ENCODE data around the gene AKAP13.

Gene AKAP13

GRCh38 chr15:85745023-85745422 lies 364.6 kb downstream of the AKAP13 start:
- H3K27ac ChIP-seq, result no peak overlapping the region
- H3K4me2 ChIP-seq, result no peak overlapping the region
- H3K9ac ChIP-seq, result no peak overlapping the region
- H3K27me3 ChIP-seq, result no peaks in the 10 kb centered on the region
- H3K9me3 ChIP-seq, result no peaks in the 10 kb centered on the region
- no peaks in the 10 kb centered on the region for H3K4me1 ChIP-seq
- no peak overlapping the region for H3K4me3 ChIP-seq
- peaks cover 95% of the 10 kb centered on the region for H3K36me3 ChIP-seq
- no peaks in the 10 kb centered on the region for H4K20me1 ChIP-seq
- TF ChIP-seq Cebpa-rat (IDR thresholded peaks at IDR 0.05), result no peak

GRCh38 chr15:85745525-85746150 lies 365.2 kb downstream of the AKAP13 start:
- Histone ChIP-seq H3K4me3 (no peak overlapping the region), H3K27ac (no peak overlapping the region), H3K9me3 (no peaks in the 10 kb centered on the region), H4K20me1 (0 out of 2 replicates have a peak, but pooled peaks cover 5% of the 10 kb centered on the region), H3K4me1 (no peaks in the 10 kb centered on the region), H3K27me3 (no peaks in the 10 kb centered on the region), H3K4me2 (no peak overlapping the region), H3K9ac (no peak overlapping the region), H3K36me3 (peaks cover 89% of the 10 kb centered on the region)
- no peak for TF ChIP-seq Cebpa-rat (IDR thresholded peaks at IDR 0.05)

- no peak overlapping the region for H3K4me3 ChIP-seq
- no peaks in the 10 kb centered on the region for H3K9me3 ChIP-seq
- 0 out of 2 replicates have a peak, but pooled peaks cover 3% of the 10 kb centered on the region for H3K4me1 ChIP-seq
- H3K27me3 ChIP-seq, result no peaks in the 10 kb centered on the region
- TF ChIP-seq Cebpa-rat (IDR thresholded peaks at IDR 0.05), result no peak
- no peak overlapping the region for H3K27ac ChIP-seq
- no peak overlapping the region for H3K9ac ChIP-seq
- no peak overlapping the region for H3K4me2 ChIP-seq
- H4K20me1 ChIP-seq, result 0 out of 2 replicates have a peak, but pooled peaks cover 8% of the 10 kb centered on the region
- H3K36me3 ChIP-seq, result peaks cover 79% of the 10 kb centered on the region
Observed at GRCh38 chr15:85746641-85747040, 366.2 kb downstream of the AKAP13 start.

- no peaks in the 10 kb centered on the region for H3K9me3 ChIP-seq
- peaks cover 76% of the 10 kb centered on the region for H3K36me3 ChIP-seq
- H4K20me1 ChIP-seq, result 0 out of 2 replicates have a peak, but pooled peaks cover 8% of the 10 kb centered on the region
- H3K4me3 ChIP-seq, result no peak overlapping the region
- H3K27ac ChIP-seq, result no peak overlapping the region
- TF ChIP-seq Cebpa-rat (IDR thresholded peaks at IDR 0.05), result no peak
- no peak overlapping the region for H3K9ac ChIP-seq
- H3K27me3 ChIP-seq, result no peaks in the 10 kb centered on the region
- H3K4me2 ChIP-seq, result no peak overlapping the region
- H3K4me1 ChIP-seq, result 0 out of 2 replicates have a peak, but pooled peaks cover 6% of the 10 kb centered on the region
Observed at GRCh38 chr15:85748176-85748575, 367.8 kb downstream of the AKAP13 start.

GRCh38 chr15:85748729-85749128 lies 368.3 kb downstream of the AKAP13 start:
- TF ChIP-seq Cebpa-rat (IDR thresholded peaks at IDR 0.05), result no peak
- Histone ChIP-seq H3K36me3 (peaks cover 75% of the 10 kb centered on the region), H3K27me3 (no peaks in the 10 kb centered on the region), H3K27ac (no peak overlapping the region), H3K4me3 (no peak overlapping the region), H3K4me1 (peaks cover 9% of the 10 kb centered on the region; the same call in 1 of the 2 replicates), H3K9ac (no peak overlapping the region), H3K4me2 (no peak overlapping the region), H3K9me3 (no peaks in the 10 kb centered on the region), H4K20me1 (0 out of 2 replicates have a peak, but pooled peaks cover 8% of the 10 kb centered on the region)

- Histone ChIP-seq H4K20me1 (0 out of 2 replicates have a peak, but pooled peaks cover 8% of the 10 kb centered on the region), H3K9ac (no peak overlapping the region), H3K4me1 (peaks cover 17% of the 10 kb centered on the region), H3K4me2 (no peak overlapping the region), H3K27ac (no peak overlapping the region), H3K4me3 (no peak overlapping the region), H3K36me3 (peaks cover 69% of the 10 kb centered on the region), H3K27me3 (no peaks in the 10 kb centered on the region), H3K9me3 (no peaks in the 10 kb centered on the region)
- no peak for TF ChIP-seq Cebpa-rat (IDR thresholded peaks at IDR 0.05)
Observed at GRCh38 chr15:85749261-85750151, 369.1 kb downstream of the AKAP13 start.

- H3K9me3 ChIP-seq, result no peaks in the 10 kb centered on the region
- no peak overlapping the region for H3K4me3 ChIP-seq
- peaks cover 61% of the 10 kb centered on the region for H3K36me3 ChIP-seq
- H3K9ac ChIP-seq, result no peak overlapping the region
- H3K4me1 ChIP-seq, result peaks cover 17% of the 10 kb centered on the region
- TF ChIP-seq Cebpa-rat (IDR thresholded peaks at IDR 0.05), result no peak
- H3K4me2 ChIP-seq, result no peak overlapping the region
- H4K20me1 ChIP-seq, result 0 out of 2 replicates have a peak, but pooled peaks cover 8% of the 10 kb centered on the region
- no peak overlapping the region for H3K27ac ChIP-seq
- no peaks in the 10 kb centered on the region for H3K27me3 ChIP-seq
Observed at GRCh38 chr15:85750319-85751290, 370.2 kb downstream of the AKAP13 start.

GRCh38 chr15:85751291-85752123 lies 371.1 kb downstream of the AKAP13 start:
- Histone ChIP-seq H3K9me3 (no peaks in the 10 kb centered on the region), H3K4me2 (no peak overlapping the region), H3K9ac (no peak overlapping the region), H4K20me1 (0 out of 2 replicates have a peak, but pooled peaks cover 8% of the 10 kb centered on the region), H3K4me3 (no peak overlapping the region), H3K36me3 (peaks cover 61% of the 10 kb centered on the region), H3K27me3 (no peaks in the 10 kb centered on the region), H3K4me1 (peaks cover 17% of the 10 kb centered on the region), H3K27ac (no peak overlapping the region)
- no peak for TF ChIP-seq Cebpa-rat (IDR thresholded peaks at IDR 0.05)

All from BLaER1 (cell line).